ENCODE results near the gene SALL1. TPM values are rescaled to one million over a fixed set of nuclear protein-coding genes. Genes with fewer than 3 reads are reported as not detected.
A peak's percentile ranks its signal among the peaks of the same experiment; 100 is the strongest.

Gene SALL1
- total and polyA plus RNA-seq, 2 of the 8 experiments (the other 6 are each of a cell fraction or from before 2014, with no cell fraction given): 33.7 to 56.8 TPM

- 5% methylated on average over 36 of the region's 55 CpGs; no CpG with 5 or more reads in 1 of the 2 experiments for WGBS, 2 experiments (ENCODE audit: extremely low coverage in 1 of 2, insufficient coverage in 1 of 2, insufficient read length in 1 of 2, insufficient replicate concordance in 2 of 2, low coverage in 1 of 2, low lambda C conversion rate in 2 of 2, missing lambda C conversion rate in 1 of 2)
- CTCF ChIA-PET (ENCODE audit: partially characterized antibody): interaction anchor here (0.6 to 1.9 kb wide), 3 partner anchors 169 to 780 kb away, joined by 3 to 5 read pairs (median 3); no protein-coding TSS in a partner anchor
- TF ChIP-seq BACH1 (IDR thresholded peaks at IDR 0.05; ENCODE audit: low read length) (no peak), RAD21 (IDR thresholded peaks at IDR 0.05 in 1 of 2, conservative IDR thresholded peaks at IDR 0.05 in 1 of 2; ENCODE audit: low read depth in 2 of 2, low read length in 2 of 2) (peak in 1 of 2 experiments; percentile 15; a peak in 1 of 4 replicates), RFX5 (IDR thresholded peaks at IDR 0.05; ENCODE audit: borderline replicate concordance, low read depth, low read length) (no peak), HDAC2 (IDR thresholded peaks at IDR 0.05; ENCODE audit: borderline replicate concordance in 1 of 2, low read depth in 2 of 2, low read length in 2 of 2) (no peak), SIRT6 (IDR thresholded peaks at IDR 0.05; ENCODE audit: low read length) (no peak), SUZ12 (IDR thresholded peaks at IDR 0.05; ENCODE audit: low read length) (no peak), RNF2 (IDR thresholded peaks at IDR 0.05; ENCODE audit: borderline replicate concordance, low read depth, low read length, missing control alignments, poor library complexity, severe bottlenecking) (peak; percentile 5), SIX5 (IDR thresholded peaks at IDR 0.05; ENCODE audit: low read depth, low read length) (no peak), ASH2L (IDR thresholded peaks at IDR 0.05; ENCODE audit: low read length) (peak; percentile 44), SP4 (IDR thresholded peaks at IDR 0.05; ENCODE audit: low read length) (no peak)
Measured at GRCh38 chr16:51154271-51155171, 3.5 kb upstream of the SALL1 start.

More at GRCh38 chr16:51154271-51155171, 3.5 kb upstream of the SALL1 start:
- Histone ChIP-seq H3K14ac (ENCODE audit: insufficient read length) (no peak overlapping the region), H2AFZ (ENCODE audit: low read length) (no peak overlapping the region; the same call in 1 of the 2 replicates), H3K27ac (ENCODE audit: low read depth, low read length) (no peak overlapping the region), H3K4me3 (ENCODE audit: extremely low read depth in 1 of 4, insufficient read depth in 2 of 4, low read depth in 3 of 4, low read length in 4 of 4) (peak overlapping the region; percentile 76 to 100 (median 84)), H3K79me2 (ENCODE audit: control insufficient read depth in 1 of 2, insufficient read depth in 2 of 2, low read length in 2 of 2) (peaks cover 10 to 15% of the 10 kb centered on the region in 2 experiments), H3K36me3 (ENCODE audit: control insufficient read depth in 2 of 4, insufficient read depth in 4 of 4, low read length in 3 of 4) (peaks cover 0 to under 1% (median 0%) of the 10 kb centered on the region in 4 experiments; a peak in 1 of 8 replicates), H2BK120ac (replicated peaks; ENCODE audit: low read depth, low read length) (peak overlapping the region; percentile 62), H4K5ac (ENCODE audit: insufficient read length, low read depth, low read length) (peak overlapping the region; percentile 28), H2AK5ac (ENCODE audit: low read depth, low read length) (no peak overlapping the region; the same call in 1 of the 2 replicates), H3K4me1 (replicated peaks in 1 of 4; ENCODE audit: control insufficient read depth in 3 of 4, insufficient read depth in 4 of 4, low read length in 3 of 4) (peaks cover 8 to 19% (median 12%) of the 10 kb centered on the region in 4 experiments; a peak in 6 of 7 replicates), H3K23me2 (ENCODE audit: low read depth, low read length) (peaks cover 32% of the 10 kb centered on the region), H3K23ac (ENCODE audit: insufficient read length) (no peak overlapping the region), H3K4ac (replicated peaks; ENCODE audit: insufficient read length, low read depth, low read length) (peak overlapping the region; percentile 83), H3K27me3 (replicated peaks in 1 of 4; ENCODE audit: control insufficient read depth in 3 of 4, extremely low read depth in 1 of 4, insufficient read depth in 3 of 4, low read length in 3 of 4) (peaks cover 3 to 34% (median 17%) of the 10 kb centered on the region in 4 experiments; a peak in 6 of 7 replicates), H3K18ac (ENCODE audit: extremely low read depth, low read length) (peak overlapping the region; percentile 99), H3K9ac (replicated peaks in 1 of 4; ENCODE audit: extremely low read depth in 1 of 4, low read depth in 3 of 4, low read length in 3 of 4) (peak overlapping the region in 3 of 4 experiments; percentile 23 to 58 (median 51); a peak in 5 of 7 replicates), H4K91ac (replicated peaks; ENCODE audit: insufficient read length, low read length) (peak overlapping the region; percentile 25), H4K8ac (ENCODE audit: extremely low read depth, insufficient read depth, low read length) (peak overlapping the region; percentile 90), H3K9me3 (ENCODE audit: insufficient read depth in 2 of 2, low read depth in 1 of 2, low read length in 1 of 2) (no peaks in the 10 kb centered on the region), H2BK12ac (ENCODE audit: low read depth, low read length) (peak overlapping the region; percentile 68), H2BK15ac (ENCODE audit: low read length) (no peak overlapping the region), H2BK20ac (ENCODE audit: low read length) (0 out of 2 replicates have a peak overlapping the region, but pooled peaks have one; percentile 61), H3K4me2 (ENCODE audit: insufficient read depth in 1 of 2, low read depth in 2 of 2, low read length in 2 of 2) (peak overlapping the region; percentile 94 to 99), H4K20me1 (replicated peaks in 1 of 2; ENCODE audit: control insufficient read depth in 1 of 2, insufficient read depth in 2 of 2, low read length in 2 of 2) (no peaks in the 10 kb centered on the region), H3K56ac (replicated peaks; ENCODE audit: insufficient read length, low read depth, low read length) (peak overlapping the region; percentile 34), H2BK5ac (ENCODE audit: low read depth, low read length) (peak overlapping the region; percentile 60), H3K79me1 (ENCODE audit: low read depth, low read length) (no peaks in the 10 kb centered on the region; the same call in 1 of the 2 replicates)
- FAIRE-seq: no peak
- POLR2A ChIA-PET (ENCODE audit: partially characterized antibody): interaction anchor here (0.8 to 3.3 kb wide), 6 partner anchors 8 to 27 kb away, joined by 3 to 33 read pairs (median 4); no protein-coding TSS in a partner anchor
- peak in 1 of 2 experiments; percentile 82 for DNase-seq (ENCODE audit: low read depth in 1 of 2, low spot score in 2 of 2)

Data from H1 (cell line).